ENCODE data around the gene TFEC.

TFEC gene

DNA sequence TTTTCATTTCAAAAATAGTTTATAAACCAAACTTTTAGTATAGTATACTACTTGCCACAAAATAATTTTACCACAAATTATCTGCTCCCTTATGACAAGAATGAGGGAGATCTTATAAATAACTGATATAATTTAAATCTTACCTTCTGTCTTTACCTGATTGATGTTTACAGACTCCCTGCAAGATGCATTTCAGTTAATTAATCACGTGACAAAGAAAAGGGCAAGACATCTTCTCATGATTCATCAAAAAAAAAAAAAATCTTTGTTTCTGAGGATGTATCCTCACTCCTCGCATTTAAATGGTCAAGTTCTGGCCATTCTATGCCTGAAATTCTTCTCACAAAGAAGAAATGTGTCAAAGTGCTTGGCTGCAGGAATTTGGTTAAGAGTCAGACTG lies 2.3 kb upstream of the TFEC start:
- TF ChIP-seq, protein P1, sequence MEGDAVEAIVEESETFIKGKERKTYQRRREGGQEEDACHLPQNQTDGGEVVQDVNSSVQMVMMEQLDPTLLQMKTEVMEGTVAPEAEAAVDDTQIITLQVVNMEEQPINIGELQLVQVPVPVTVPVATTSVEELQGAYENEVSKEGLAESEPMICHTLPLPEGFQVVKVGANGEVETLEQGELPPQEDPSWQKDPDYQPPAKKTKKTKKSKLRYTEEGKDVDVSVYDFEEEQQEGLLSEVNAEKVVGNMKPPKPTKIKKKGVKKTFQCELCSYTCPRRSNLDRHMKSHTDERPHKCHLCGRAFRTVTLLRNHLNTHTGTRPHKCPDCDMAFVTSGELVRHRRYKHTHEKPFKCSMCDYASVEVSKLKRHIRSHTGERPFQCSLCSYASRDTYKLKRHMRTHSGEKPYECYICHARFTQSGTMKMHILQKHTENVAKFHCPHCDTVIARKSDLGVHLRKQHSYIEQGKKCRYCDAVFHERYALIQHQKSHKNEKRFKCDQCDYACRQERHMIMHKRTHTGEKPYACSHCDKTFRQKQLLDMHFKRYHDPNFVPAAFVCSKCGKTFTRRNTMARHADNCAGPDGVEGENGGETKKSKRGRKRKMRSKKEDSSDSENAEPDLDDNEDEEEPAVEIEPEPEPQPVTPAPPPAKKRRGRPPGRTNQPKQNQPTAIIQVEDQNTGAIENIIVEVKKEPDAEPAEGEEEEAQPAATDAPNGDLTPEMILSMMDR (IDR thresholded peaks at IDR 0.05; ENCODE audit: insufficient read depth, low read length, poor library complexity, severe bottlenecking): no peak
- Histone ChIP-seq H3K27me3 (replicated peaks; ENCODE audit: control insufficient read depth, insufficient read depth, low read length) (no peaks in the 10 kb centered on the region), H3K36me3 (ENCODE audit: control insufficient read depth, insufficient read depth, low read length) (no peaks in the 10 kb centered on the region), H3K4me3 (replicated peaks; ENCODE audit: low read depth, low read length) (no peak overlapping the region)
- no peak for DNase-seq (ENCODE audit: extremely low read depth, insufficient read length)

DNA sequence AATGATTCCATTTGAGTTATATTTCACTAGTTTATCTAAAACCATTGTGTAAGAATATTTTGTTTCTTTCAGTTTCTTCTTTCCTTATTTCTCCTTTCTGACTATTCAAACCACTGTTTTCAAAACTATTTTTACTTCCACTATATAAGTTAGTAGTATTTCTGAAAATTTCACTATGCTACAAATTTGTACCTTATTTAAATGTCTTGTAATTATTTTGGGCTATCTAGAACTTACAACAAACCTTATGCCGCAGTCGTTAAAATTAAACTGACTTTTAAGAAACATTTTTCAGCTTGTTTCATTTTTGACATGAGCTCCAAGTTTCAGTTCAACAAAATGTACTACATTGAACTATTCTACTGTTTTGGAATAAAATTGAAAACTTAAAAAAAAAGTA lies 1.8 kb downstream of the TFEC start:
- no peak overlapping the region for H3K4me3 ChIP-seq (replicated peaks; ENCODE audit: low read depth, low read length)
- no peak for DNase-seq (ENCODE audit: extremely low read depth, insufficient read length)

DNA sequence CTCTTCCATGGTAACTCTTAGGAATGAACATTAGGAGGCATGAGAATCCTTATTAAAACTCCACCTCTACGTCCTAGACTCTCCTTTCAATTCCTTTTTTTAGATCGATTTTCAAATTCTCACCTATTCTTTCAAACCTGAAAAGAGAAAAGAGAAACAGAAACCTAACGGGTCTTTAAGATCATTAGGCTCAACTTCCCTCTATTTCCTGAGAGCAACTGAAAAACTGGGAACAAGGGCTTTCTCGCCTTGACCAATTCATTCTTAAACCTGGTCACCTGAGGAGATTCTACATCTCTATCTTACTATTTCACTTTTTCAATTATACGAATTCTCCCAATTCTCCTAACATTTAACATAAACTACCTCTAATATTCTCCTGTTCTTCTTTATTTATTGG lies 2.8 kb downstream of the TFEC start:
- DNase-seq (ENCODE audit: extremely low read depth, insufficient read length): no peak
- Histone ChIP-seq H3K4me3 (replicated peaks; ENCODE audit: low read depth, low read length) (no peak overlapping the region), H3K36me3 (ENCODE audit: control insufficient read depth, insufficient read depth, low read length) (no peaks in the 10 kb centered on the region), H3K27me3 (replicated peaks; ENCODE audit: control insufficient read depth, insufficient read depth, low read length) (no peaks in the 10 kb centered on the region)
- TF ChIP-seq, protein P1 (IDR thresholded peaks at IDR 0.05; ENCODE audit: insufficient read depth, low read length, poor library complexity, severe bottlenecking): no peak

More for the DNA sequence above, 1.8 kb downstream of the TFEC start:
- Histone ChIP-seq H3K36me3 (ENCODE audit: control insufficient read depth, insufficient read depth, low read length) (no peaks in the 10 kb centered on the region), H3K27me3 (replicated peaks; ENCODE audit: control insufficient read depth, insufficient read depth, low read length) (no peaks in the 10 kb centered on the region)
- TF ChIP-seq, protein P1 (IDR thresholded peaks at IDR 0.05; ENCODE audit: insufficient read depth, low read length, poor library complexity, severe bottlenecking): no peak

DNA sequence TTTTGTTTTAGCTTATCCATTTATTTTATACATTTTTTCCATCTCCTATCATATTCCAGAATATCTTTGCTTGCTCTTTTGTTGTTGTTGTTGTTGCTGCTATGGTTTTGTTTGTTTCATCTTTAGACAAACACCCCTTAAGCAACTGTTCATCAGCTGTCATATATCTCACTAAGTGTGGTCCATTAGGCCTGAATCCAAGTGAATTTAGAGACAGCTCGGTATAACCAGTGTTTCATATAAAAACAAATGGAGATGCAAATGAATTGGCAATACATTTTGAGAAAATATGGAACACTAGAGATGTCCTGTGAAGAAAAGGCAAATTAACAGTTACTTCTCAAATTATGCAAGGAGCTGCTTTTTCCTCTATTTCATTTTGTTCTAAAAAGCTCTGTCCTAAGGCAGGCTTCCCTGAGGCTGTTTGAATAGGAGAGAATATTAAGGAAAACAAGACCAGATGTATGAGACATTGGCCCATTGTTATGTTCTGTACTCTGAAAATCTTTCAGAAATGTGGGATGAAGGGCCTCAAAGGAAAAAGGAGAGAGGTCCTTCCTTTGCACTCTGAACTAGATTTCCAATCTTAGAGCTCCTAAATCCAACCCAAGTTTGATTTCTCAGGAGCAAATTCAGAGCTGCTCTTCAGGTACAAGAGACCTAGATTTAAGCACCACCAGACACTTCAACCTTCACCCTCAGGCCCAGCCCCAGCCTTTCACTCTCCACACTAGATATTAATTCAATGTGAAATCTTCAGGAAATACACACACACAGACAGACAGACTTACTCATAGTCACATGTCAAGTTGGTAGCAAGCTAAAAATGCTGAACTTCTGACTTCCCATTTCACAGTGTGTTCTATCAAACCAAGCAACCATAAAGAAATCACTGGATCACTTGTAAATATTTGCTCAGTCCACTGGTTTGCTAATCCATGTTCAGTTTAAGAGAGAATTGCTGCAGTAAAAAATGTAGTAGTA lies 5.4 kb downstream of the TFEC start:
- Histone ChIP-seq H3K36me3 (ENCODE audit: control insufficient read depth, insufficient read depth, low read length) (no peaks in the 10 kb centered on the region), H3K4me3 (replicated peaks; ENCODE audit: low read depth, low read length) (no peak overlapping the region), H3K27me3 (replicated peaks; ENCODE audit: control insufficient read depth, insufficient read depth, low read length) (no peaks in the 10 kb centered on the region)
- TF ChIP-seq, protein P1 (IDR thresholded peaks at IDR 0.05; ENCODE audit: insufficient read depth, low read length, poor library complexity, severe bottlenecking): no peak
- no peak for DNase-seq (ENCODE audit: extremely low read depth, insufficient read length)

DNA sequence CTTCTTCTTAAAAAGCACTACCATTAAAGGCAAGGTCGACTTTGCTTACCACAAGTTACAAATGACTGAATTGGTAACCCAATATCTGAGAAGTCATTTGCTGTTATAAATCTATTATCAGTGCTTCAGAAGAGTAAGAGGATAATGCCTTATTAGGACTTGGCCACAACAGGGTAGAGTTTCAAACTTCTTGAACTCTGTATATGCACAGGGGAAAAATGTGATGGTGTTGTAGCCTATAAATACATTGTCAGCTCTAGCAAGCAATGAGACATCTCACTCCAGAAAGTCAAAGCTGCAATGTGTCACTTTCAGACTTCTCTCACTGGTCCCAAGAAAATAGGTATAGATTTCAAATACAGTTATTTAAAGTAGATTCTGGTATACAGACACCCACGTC lies 9.3 kb downstream of the TFEC start:
- no peak overlapping the region for H3K4me3 ChIP-seq (replicated peaks; ENCODE audit: low read depth, low read length)
- no peaks in the 10 kb centered on the region for H3K27me3 ChIP-seq (replicated peaks; ENCODE audit: control insufficient read depth, insufficient read depth, low read length)
- DNase-seq (ENCODE audit: extremely low read depth, insufficient read length): no peak
- TF ChIP-seq, protein P1 (IDR thresholded peaks at IDR 0.05; ENCODE audit: insufficient read depth, low read length, poor library complexity, severe bottlenecking): no peak
- H3K36me3 ChIP-seq (ENCODE audit: control insufficient read depth, insufficient read depth, low read length): no peaks in the 10 kb centered on the region
